Stimulated activated CD4-positive, alpha-beta T cell treated with anti-CD3 and anti-CD28 coated beads, Interleukin-1b, Interleukin-23, amount 100 ng/mL, for 4 hours (primary cell): ENCODE results near the gene LY86.
"Not testable (repeated sequence)": the region's sequence is repeated elsewhere in the genome, so short reads cannot be mapped to it uniquely, and the experiment has no call there.

Source experiments
- DNase-seq, 2 donors: peaks; one replicate each; pipeline ENCODE4 v3.0.0-alpha.2; 2020; ENCODE audit warnings: low read depth in 2 of 2

LY86 gene

DNA sequence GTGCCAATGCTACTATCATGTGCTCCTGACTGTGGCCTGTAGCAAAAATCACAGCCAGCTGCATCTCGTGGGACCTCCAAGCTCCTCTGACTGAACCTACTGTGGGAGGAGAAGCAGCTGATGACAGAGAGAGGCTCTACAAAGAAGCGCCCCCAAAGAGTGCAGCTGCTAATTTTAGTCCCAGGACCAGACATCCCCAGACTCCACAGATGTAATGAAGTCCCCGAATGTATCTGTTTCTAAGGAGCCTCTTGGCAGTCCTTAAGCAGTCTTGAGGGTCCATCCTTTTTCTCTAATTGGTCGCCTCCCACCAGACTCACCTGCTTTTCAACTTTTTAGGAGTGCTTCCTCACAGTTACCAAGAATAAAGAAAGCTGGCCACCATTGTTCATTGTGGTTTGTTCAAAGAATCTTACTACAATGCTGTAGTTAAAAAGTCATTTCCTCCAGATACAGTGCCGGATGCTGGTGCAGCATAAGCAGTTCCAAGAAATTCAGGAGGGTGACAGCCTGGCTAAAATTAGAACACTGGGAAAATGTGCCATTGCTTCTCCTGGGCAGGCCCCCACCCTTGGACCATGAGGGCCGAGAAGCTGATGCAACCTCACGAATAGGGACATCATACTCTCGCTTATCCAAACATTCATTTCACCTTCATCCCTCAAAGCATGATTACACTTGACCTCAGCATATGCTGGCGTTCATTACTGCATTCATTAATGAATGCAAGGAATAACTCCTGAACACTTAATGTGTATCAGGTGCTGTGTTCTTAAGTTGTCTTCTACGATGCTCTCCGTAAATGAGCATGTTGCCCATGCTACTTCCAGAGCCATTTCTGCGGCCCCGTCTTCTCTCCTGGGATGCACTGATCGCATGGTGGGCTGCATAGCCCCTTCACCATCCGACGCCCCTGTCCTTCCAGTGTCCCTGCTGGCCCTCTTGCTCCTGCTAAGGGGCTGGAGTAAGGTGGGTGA, 66.4 kb downstream of the LY86 start:
- DNase-seq = peak in 1 of 2 donors; percentile 29

DNA sequence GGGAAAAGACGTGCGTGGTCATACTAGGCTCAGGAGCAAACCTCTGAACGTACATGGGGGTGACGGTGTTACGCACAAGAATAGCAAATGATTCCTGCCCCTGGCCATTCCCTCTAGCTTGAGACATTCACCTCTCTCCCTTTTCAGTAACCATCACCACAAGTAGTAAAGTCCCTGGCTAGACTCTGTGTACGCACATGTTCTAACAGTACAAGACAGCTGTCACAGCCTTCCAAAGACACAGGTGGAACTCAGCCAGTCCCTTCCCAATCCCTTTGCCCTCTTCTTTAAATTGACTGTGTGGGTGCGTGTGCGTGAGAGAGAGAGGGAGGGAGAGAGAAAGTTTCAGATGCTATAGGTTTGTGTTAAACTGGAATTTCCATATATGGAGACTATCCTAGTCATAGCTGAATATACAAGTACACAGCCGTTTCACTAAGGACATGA, 67.3 kb downstream of the LY86 start:
- no peak for DNase-seq

DNA sequence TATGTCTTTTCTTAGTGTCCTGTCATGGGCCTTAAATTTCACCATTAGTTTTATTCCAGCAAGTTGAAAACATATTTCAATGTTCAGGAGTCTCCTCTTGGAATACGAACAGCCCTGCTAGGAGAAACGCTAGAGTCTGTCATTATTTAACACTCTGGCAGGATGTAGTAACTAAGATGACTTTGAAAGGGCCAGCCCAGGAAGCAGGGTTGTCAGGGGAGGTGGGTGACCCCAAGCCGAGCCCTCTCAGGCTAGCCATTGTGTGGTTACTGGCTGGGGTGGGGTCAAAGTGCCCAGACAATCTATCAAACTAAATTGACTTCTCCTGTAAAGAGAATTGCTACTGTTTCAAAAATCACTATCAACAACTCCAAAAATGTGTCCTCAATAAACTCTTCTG, 67.8 kb downstream of the LY86 start:
- no peak for DNase-seq

DNA sequence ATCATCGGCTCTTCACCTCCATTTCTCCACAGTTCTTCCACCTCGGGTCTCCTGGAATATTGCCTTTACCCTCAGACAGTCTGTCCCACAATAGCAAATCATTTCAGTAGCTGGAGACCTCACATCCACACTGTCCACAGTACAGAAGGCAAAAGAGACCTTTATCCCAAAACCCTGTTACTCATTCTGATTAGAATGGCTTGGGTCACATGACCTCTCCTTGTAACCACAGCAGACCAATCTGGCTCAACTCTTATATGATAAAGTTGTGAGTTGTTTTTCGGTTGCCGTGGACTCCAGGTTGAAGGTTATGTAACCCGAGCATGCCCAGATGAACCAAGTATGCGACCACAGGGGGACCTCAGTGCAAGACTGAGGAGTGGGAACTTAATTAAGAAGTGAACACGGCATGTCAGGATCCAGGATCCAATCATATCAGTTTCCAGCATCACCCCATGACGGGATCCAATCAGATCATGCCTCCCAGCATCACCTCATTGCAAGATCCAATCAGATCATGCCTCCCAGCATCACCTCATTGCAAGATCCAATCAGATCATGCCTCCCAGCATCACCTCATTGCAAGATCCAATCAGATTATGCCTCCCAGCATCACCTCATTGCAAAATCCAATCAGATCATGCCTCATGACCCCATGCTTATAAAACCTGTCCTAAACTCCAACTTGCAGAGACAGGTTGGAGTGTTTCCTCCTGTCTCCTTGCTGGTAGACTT, 68.7 kb downstream of the LY86 start:
- DNase-seq = no peak

DNA sequence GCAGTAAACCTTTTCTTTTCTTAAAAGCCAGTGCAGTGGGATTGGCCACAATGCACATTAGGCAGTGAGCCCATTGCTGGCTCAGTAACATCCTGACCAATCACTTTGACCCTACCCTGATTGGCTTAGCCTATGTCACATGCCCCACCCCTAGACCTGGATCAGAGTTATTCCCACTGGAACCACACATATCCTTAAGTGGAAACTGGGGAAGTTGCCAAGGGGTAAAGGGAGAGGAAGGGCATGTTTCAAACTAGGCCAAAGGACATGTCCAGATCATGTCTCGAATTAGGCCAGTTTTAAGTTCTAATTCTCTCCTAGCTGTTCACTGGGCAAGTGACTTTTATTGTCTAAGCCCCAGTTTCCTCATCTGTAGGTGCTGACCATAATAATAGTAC, 69.3 kb downstream of the LY86 start:
- DNase-seq = no peak

DNA sequence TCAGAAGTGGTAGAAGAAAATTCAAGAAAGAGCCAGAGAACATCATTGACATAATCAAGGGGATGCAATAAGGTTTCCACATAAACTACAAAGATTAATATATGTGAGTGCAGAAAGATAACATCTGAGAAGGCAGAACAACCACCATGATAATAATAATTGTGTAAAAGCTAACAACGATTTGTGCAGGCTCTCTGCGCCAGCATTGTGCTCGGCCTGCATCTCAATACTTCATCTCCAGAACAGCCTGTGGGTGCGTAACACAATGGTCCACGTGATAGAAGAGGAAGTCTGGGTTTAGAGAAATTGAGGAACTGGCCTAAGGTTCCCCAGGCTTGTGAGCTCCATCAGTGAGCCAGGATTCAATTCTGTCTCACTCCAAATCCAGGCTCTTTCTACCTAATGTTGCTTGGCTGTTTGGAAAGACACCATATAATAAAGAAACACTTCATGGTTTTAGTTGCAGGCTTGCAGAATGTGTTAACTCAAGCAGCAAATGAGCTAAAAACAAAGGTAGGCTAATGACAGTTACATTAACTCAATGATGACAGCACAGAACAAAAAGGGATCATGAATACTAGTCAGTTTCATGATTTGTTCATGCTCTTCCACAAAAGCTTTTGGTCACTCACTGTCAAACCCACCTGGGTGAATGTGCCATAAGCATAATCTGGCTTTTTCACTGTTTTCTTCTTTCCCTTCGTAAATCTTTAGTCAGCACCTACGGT, 71.2 kb downstream of the LY86 start:
- no peak for DNase-seq

DNA sequence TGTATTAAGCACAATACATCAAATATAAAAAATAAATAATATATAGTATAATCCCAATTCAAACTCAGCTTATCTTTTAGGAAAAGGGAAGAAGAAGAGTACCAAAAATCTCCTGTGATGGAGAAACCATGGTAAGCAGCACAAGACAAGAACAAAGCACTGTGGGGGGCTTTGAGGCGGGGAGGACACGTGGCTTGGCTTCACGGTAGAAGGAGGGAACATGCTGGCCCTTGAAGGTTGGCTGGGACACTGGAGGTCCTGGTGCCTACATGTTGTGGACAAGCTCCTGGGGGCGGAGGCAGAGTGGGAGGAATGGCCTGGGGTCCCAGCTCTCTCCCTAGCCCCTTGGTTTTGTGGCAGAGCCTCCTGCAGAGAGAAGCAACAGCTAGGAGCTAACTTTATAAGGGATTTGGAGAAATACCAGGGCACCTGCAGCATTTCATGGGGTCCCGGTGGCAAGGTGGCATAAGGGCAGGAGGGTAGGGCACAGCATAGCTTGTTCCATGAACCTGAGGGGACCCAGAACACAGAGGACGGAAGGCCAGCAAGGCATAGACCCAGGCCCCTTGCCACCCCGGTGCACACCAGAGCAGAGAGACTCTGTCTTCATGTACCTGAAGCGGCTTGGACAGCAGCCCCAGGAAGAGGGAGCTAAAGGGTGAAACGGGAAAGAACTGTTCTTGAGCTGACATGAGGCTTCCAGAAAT, 72.0 kb downstream of the LY86 start:
- no peak for DNase-seq

DNA sequence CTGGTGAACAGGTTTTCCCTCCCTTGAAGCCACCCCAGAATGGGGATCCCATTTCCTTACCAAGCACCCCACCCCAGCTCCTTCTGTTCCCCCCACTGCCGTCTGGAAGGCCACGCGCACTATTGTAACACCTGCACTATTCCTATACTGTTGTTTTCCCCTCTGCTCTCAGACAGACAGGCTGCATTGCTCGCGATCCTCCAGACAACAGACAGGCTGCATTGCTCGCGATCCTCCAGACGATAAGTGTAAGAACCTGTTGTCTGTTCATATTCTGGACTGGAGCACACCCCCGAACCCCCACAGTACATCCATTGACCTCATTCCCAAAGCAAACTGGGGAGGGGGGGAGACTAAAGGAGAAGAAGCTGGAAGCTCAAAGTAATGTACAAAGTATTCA, 72.7 kb downstream of the LY86 start:
- DNase-seq = no peak

DNA sequence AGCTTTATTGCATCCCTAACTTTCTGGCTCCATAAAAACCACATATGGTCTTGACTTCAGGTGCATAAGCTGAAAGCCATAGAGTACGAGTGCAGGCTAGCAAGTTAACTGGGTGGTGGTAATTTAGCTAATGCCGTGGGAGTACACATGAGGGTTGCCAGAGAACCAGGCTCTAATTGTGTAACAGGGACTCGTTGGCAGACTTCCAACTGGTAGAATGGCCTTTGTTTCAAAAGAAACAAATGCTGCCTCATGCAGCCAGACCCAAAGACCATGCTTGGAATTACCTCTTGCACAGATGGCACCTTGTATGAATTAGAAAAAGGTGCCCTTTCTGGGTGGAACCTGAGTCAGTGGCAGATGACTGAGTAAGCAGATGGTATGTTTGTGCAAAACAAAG, 73.2 kb downstream of the LY86 start:
- DNase-seq = no peak

DNA sequence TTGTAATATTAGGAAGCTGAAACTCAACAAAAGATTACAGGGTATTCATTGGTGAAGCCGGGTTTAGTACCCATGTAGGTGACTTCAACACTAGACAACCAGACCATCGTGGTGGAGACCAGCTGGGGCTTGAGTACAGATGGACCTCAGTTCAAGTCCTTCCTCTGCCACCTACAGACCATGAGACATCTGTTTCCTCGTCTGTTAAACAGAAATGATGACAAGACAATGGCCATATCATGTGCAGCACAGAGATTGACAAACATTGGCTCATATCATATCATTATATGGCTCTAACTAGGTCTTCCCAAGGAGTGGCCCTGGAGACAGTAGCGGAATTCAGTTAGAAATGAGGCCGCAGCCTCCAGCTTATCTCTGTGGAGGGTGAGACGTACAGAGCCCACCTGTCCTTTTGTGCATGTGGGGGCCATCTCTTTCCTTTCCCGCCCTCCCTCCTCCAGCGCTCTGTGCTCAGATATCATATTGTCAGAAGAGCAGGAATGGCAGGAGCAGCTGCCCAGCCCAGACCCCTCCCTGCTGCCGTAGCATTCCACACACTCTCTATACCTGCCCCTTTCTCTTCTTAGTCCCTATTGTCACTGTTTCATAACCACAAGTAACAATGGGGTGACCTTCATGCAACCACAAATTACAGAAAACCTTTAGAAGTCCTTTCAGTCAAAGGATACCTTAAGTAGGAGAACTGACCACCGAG, 75.1 kb downstream of the LY86 start:
- DNase-seq = no peak

DNA sequence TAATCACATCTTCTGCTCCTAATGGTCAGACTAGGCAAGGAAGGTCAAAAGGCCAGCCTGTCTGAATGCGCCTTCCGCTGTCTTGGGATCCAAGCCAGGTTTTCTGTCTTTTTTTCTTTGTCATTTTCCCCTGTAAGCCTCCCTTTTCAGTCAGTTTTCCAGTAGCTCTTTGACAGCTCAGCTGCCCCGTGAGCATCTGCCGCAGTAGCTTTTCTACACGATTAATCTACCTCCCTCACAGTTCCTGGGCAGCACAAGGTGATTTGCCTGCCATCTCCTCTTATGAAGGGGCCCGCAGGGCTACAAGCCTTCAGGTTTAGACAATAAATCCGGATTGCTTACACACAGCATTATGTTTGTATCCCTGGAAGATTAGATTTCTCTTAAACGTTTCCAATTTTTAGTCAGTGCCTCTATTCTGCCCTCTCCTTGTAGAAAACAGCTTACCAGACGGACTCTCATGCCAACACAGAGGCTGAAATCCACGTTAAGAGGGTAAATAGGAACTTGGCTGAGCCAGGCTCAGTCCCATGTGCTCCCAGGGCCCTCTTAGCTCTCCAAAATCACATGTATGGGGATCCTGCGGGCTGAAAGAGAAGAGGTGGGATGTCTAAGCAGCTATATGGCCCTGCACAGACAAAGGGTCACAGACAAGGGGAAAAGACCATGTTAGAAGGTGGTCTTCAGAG, 77.2 kb downstream of the LY86 start:
- DNase-seq = no peak

DNA sequence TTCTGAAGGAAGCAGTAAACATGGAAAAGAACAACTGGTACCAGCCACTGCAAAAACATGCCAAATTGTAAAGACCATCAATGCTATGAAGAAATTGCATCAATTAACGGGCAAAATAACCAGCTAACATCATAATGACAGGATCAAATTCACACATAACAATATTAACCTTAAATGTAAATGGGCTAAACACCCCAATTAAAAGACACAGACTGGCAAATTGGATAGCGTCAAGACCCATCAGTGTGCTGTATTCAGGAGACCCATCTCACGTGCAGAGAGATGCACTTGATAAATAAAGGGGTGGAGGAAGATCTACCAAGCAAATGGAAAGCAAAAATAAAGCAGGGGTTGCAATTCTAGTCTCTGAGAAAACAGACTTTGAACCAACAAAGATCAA, 81.6 kb downstream of the LY86 start:
- not testable (repeated sequence) for DNase-seq

DNA sequence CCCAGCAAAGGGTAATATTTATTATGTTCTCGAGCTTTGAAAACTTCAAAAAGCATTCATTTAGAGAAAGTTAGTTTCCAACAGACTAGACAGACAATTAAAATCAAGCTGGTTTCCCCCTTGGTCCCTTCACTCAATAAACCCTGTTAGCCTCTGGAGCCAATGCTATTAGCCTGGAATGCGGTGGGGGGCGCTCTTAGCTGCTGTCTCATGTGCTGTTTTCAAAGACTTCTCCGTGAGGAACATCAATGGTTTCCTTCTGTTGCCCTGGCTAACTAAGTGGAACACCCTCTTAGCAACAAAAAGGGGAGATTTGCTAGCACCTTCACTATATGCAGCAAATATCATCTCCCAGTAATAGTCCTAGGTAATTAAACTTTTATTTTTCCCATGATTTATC, 86.4 kb downstream of the LY86 start:
- no peak for DNase-seq

DNA sequence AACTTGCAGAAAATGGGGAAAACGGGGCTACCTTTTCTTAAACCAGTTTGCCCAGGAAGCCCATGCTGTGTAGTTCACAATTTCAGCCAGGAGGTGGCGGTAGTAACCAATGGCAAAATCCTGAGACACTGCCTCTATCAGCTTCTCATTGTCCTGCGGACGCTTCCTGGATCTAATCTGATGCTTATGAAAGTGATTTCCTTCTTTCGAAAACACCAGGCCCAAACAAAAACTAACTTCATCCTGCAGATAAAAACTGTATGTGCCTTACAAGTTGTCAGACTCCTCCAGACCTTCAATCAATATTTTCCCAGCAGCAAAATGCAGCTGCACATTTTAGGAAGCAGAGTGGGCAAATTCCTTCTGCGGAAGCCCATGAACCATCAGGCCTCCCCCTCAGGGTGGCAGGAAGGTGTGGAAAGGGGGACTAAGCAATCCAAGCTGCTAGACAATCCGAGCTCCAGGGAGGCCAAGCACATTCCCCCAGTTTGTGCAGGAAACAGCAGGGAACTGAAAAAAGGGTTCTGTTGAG, 88.5 kb downstream of the LY86 start:
- DNase-seq = peak; percentile 64 to 78

DNA sequence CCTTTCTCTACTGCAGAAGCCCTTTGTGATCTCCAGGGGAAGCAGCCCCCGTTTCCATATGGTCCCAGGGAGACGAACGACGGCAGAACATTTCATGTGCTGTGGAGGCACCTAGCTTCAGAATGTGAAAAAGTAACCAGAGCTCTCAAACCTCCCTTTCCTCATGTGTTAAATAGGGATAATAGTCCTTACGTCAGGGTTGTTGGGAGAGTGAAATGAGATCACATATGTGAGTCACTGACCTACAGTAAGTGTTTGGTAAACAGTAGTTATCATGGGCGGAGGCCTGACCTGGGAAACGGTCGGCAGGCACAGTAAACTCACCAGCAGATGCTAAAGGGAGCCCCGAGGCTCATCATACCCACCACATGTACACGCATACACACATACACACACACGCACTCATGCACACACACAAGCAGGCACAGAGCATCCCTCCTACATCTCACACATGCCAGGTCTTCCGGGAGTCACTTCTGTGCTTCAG, 89.7 kb downstream of the LY86 start:
- no peak for DNase-seq

DNA sequence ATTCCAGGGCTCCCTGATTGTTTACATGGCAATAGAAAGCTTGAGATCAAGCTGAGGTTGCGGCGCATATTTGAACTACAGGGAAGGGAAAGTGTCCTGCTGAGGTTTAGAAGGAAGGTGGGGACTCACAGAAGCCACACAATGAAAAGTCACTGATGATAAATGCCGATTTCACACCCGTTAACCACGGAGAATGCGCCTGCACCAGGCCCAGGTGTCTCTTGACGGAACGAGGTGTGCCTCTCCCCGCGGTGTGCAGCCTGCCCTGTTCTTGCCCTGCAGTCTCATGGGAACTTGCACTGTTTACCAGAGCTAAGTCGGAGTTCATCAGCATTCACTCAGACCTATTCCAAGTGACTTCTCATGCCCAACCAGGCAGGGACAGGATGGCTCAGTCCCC, 90.3 kb downstream of the LY86 start:
- DNase-seq = no peak

DNA sequence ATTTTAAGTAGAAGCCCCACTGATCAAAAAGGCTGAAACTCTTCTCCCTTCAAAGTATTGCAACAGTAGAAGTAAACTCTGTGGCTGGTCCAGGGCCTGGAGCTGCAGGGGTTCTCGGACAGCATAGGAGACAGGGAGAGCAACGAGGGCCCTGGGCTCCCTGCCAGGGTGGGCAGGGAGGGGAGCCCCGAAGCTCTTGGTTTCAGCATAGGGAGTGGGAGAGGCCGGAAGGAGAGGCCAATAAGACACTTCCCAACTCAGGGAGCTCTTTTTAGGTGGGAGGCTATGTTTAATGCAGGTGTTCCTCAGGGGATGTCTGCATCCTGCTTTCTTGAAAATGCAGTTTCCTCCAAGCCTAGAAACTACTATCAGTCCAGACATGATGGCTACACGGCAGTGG, 91.1 kb downstream of the LY86 start:
- no peak for DNase-seq

DNA sequence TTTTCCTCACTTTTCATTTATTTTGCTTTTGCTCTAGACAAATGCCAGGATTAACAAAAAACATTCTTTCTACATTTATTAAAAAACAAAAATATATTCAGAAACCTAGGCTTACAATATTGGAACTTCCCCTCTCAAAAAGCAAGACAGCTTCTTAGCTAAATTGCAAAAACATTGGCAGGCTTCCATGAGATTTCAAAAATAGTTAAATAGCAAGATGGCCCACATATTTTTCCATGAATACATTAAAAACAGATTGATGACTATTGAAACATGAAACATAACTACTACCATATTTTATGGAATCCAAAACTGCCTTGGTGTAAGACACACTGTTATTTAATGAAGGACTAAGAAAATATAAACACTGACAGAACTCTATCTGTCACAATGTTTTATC, 92.0 kb downstream of the LY86 start:
- DNase-seq = no peak

DNA sequence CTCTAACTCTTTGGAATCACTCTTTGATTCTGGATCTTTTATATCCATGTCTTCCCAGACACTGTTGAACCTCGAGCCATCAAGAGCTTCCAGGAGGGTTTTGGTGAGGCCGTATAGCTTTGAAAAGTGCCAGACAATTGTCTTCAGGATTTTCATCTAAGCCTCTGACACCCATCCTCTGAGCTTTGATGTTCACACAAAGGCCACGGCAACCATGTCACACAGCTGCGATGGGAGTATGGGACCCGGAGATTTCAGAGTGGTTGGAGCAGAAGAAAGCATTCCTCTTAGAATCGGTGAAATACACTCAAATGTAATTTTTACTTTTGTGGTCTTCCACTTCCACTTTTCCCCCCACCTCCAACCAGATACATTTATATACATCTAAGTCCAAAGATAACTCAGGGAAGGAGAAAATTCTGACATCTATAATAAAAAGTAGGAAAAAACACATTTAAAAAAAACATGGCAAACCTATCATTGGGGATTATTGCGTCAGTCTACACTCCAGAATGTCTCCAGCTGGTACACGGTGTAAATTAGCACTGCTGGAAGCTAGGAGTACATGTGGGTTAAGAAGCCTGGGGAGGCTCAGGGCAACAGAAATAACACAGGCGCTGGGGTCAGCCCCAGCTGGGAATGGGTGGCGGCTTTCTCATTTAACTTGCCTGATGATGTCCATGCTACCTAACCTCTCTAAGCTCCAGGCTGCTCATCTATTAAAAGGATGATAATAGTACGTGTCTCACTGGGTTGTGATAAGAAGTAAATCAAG, 92.7 kb downstream of the LY86 start:
- DNase-seq = no peak
